Inflammatory macrophage treated with lipopolysaccharide for 1 hour (primary cell): ENCODE results near the gene STARD13.

Experiments
- DNase-seq, 2 donors: peaks; one replicate each; pipeline ENCODE4 v3.0.0-alpha.2; 2020 to 2022

The STARD13 gene

DNA sequence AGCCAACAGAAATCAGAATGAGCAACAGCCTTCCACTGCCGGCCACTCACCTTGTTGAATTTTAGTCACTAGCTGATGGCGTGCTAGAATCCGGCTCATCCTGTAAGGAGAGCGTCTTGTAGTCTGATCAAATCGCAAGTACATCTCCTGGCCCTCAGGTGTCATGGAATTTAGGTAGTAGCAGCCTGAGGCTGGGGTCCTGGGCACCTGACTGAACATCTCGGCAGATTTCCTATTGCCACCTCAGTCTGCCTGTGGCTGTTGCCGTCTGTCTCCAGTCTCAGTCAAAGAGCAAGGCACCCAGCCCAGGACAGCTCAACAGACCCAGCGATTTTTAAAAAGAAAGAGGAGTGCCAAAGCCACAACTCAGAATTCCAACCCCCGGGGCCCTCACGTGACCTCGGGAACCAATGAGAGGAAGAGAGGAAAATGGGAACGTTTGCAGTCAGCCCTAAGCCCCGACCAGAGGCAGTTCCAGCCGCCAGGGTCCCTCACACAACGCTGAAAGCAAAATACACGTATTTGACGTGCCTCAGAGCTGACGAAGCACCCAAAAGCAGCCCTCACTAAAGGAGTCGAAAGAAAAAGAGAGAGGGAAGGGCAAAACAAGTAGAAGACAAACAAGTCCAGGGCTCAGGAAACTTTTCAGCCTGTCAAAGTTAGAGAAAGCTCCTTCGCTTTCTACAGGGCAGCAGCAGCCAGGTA lies at the start of gene STARD13:
Gene STARD13, minus strand, starts transcription at position 336 of the 705 bp plus-strand sequence. Its CDS starts 117 bp downstream, at position 219.
- DNase-seq: peak; percentile 50 to 64

GRCh38 chr13:33334831-33335230 lies 49.3 kb upstream of the STARD13 start:
- DNase-seq: no peak

GRCh38 chr13:33331962-33332361 lies 46.4 kb upstream of the STARD13 start:
- no peak for DNase-seq

- DNase-seq: no peak
Observed at GRCh38 chr13:33330483-33330882, 44.9 kb upstream of the STARD13 start.

DNA sequence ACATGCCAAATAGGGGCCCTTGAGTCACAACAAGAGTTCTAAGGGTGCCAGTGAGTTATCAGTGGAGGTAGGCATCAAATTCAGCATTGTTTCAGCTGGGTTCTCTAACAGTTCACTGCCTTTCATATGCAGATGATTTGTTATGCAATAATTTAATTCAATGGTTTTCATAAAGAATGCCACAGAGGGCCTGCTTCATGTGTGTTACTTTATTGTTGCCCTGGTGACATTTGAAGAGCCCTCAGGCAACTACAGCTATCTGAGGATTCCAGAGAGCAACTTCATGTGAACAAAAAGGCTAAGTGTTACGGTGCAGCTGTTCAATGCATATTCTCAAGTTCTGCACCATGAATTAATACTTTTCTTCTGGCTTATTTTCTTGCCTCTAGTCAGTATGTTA lies 43.1 kb upstream of the STARD13 start:
- DNase-seq: no peak

GRCh38 chr13:33326723-33327122 lies 41.2 kb upstream of the STARD13 start:
- DNase-seq: no peak

- no peak for DNase-seq
Observed at GRCh38 chr13:33326246-33326645, 40.7 kb upstream of the STARD13 start.

DNA sequence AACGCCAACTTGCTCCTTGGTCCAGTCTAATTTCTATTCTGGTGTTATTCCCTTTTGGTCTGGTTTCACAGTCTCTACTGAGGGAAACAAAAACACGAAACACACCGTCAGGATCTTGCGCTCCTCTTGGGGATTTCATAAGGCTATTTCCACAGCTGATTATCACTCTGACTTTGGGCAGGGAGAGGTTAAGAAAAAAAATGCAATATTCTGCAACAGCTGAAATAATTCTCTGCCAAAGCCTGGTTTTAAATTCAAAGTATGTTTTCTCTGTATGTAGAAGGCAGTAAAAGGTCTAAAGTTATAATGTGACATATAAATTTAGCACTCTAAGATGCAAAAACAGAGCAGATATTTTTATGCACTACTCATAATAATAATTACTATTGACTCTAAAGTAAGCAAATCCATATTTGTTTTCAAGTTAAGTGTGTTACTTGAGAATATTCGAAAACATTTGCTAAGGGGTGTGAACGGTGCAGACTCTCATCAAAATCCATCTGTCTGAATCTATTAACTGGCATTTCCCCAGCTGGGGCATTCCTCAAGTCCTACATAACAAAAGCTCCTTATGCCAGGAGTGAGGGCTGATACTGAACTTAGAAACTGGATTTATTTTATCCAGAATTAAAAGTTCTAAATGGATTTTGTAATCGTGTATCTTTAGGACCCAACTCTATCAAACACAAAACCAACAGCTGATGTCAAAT lies 38.4 kb upstream of the STARD13 start:
- no peak for DNase-seq

DNA sequence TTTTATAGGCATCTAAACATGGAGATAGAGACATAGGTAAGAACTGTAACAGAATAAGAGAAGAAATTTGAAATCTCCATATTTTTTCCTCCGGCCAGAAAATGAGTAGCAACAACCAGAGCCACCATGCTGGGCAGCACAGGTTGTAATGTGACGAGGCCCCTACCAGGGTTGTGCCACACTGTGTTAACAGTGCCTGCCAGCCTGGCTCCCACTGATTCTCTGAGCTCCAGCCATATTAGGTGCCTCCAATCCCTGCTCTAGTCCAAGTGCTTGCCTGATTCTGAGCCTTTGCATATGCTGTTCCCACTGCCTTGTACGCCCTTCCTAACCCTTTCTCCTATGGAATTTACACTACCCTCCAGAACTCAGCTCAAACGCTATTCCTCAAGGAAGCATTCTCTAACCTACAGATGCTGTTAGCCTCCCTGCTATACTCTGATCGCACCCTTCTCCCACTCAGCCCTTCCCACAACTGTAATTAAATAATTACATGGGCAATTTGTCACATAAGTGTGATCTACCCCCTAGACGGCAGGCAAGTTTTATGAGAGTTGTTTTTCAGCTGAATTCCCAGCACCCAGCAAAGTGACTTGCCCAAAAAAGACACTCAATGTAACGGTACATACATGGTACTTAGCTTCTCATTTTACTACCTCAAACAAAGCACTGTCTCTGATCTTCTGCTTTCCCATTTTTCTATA lies 37.6 kb upstream of the STARD13 start:
- no peak for DNase-seq

DNA sequence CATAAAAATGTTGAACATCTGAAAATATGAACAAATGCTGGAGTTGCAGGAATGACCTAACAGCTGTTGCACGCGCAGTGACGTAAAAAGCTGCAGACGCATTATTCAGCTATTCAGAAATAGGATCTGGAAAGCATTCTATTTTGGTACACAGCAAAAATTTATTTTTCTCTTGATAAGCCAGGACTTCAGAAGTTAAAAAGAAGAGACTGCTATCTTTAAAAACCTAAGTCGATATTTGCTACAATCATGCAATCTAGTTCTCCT lies 36.9 kb upstream of the STARD13 start:
- DNase-seq: no peak

GRCh38 chr13:33321686-33322542 lies 36.4 kb upstream of the STARD13 start:
- no peak for DNase-seq

DNA sequence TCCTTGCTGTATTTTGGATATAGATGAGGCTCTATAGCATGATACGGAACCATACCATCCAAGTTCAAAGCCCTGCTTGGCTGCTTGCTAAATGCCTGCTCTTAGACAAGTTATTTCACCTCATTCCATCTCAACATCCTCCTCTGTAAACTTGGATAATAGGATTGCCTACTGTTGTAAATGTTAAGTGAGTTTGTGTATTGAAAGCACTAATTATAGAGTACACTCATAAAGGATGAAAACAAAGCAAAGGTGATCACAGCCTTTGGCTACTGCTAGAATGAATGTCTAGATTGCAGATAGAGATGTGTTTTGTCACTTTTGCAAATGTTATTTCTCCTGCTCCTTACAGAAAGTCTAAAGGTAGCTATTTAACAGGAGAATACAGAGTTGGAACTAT lies 34.3 kb upstream of the STARD13 start:
- no peak for DNase-seq

DNA sequence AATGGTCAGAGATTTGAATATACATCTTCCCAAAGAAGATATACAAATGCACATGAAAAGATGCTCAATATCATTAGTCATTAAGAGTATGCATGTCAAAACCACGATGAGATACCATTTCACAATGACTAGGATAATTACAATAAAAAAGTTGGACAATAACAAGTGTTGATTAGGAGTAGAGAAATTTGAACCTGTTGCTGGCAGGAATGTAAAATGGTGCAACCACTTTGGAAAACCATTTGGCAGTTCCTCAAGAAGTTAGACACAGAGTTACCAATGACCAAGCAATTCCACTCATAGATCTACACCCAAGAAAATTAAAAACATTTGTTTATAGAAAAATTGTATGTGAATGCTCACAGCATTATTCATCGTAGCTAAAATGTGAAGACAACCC lies 33.2 kb upstream of the STARD13 start:
- no peak for DNase-seq

DNA sequence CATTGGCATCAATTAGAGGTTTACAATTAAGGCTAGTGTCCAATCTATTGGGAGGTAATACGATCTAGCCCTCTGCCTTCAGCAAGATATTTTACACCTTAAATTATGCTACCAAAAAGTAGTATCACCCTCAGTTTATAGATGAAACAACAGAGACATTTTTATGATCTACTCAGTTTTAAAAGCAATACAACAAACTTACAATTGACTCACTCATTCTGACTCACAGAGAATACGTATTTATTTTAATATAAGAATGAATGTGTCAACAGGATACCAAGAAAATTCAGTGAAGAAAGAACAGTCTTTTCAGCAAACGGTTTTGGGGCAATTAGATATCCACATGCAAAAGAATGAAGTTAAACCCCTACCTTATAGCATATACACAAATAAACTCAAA lies 32.5 kb upstream of the STARD13 start:
- DNase-seq: no peak

DNA sequence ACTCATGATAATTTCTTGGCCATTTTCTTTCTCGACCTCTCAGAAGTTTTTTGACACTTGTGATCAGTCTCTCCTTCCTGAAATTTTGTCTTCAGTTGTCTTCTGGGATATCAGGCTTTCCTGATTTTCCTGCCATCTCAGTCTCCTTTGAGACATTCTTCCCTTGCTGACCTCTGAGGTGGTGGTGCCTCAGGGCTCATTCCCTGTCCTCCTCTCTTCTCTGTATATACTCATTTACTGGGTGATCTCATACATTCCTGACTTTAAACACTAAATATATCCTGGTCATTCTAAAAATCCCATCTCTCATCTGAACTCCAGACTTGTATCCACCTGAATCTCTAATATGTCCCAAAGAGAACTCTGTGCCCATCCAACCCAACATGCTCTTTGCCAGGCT lies 31.3 kb upstream of the STARD13 start:
- no peak for DNase-seq

DNA sequence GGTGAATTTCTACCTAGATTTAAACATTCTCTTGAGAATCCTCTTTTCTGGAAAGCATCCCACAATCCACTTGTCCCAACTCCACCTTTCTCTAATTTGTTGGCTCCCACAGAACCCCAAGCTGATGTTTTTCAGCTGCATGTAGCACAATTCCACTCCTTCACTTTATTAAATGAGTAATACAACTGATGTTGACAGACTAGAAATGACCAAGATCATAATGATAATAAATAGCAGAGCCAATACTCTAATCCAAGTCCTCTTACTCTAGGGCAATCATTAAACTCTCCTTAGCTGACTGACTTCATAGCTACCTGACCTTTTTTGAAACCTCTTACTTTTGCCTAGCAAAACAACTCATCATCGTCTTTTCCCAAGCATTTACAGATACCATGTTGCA lies 27.9 kb upstream of the STARD13 start:
- DNase-seq: no peak

GRCh38 chr13:33312861-33313212 lies 27.3 kb upstream of the STARD13 start:
- DNase-seq: no peak

GRCh38 chr13:33312150-33312860 lies 26.8 kb upstream of the STARD13 start:
- no peak for DNase-seq

DNA sequence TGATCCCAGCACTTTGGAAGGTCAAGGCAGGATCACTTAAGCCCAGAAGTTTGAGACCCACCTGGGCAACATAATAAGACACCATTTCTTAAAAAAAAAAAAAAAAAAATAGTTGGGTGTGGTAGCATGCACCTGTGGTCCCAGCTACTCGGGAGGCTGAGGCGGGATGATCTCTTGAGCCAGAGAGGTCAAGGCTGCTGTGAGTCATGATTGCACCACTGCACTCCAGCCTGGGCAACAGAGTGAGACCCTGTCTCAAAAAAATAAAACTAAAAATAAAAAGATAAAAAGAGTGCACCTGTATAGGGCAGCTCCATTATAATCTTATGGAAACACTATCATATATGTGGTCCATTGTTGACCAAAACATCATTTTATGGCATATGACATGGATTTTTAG lies 25.5 kb upstream of the STARD13 start:
- no peak for DNase-seq

GRCh38 chr13:33310245-33311038 lies 24.9 kb upstream of the STARD13 start:
- DNase-seq: no peak

DNA sequence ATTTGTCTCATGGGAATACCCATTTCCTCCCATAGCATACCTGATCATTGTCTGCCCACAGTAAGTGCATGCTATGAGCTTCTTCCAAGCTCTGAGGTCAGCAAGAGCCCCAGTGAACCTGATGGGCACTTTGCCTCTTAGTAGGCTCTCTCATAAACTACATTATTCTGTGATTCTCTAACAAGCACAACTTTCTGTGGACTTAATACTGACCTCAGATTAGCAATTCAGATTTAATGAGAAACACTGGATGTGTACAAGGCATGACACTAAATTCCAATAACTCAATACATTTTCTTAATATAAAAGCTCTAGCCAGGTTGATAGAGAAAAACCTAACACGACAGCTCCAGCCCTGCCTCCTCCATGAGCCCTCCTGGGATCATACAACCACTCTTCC lies 23.3 kb upstream of the STARD13 start:
- no peak for DNase-seq

DNA sequence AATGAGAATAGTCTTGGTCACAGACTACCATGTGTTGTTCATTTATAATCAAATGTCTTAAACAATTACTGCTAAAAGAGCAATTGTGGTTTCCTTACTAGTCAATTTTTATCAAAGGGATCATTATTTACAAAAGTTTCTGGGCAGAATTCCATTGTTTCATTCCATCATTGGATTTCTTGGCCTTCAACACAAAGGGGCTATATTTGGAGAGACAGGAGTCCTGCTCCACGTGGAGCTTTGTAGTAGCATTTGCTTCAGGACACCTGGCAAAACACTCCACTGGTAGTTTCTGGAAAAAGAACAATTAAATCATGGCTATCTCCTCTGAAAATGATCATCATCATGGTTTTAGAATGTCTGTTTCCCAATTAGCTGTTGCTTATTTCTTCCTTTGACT lies 22.3 kb upstream of the STARD13 start:
- no peak for DNase-seq
